Measurements from ENCODE around the gene KLHL29. TPM values are rescaled to one million over a fixed set of nuclear protein-coding genes. Genes with fewer than 3 reads are reported as not detected.

The KLHL29 gene
- total RNA-seq, 1 donor from 2014 or later, result 36.5 TPM

DNA sequence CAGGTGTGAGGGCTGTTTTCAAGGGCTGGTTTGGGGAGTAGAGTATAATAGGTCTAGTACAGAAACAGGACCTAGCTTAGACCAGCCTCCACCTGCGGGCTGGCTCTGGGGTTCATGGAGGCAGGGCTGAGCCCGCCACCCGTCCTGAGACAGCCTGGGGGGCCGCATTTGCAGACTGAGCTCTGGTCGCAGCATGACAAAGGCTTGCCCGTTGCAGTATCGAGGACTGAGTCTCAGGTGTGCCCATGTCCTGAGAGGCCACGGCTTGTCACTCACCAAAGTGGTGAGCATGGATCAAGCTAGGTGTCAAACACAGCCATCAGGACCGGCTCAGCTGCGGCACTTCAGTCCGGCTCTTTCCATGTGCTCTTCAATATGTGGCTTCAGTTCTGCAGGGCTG lies 144.7 kb downstream of the KLHL29 start:
- Mint-ChIP-seq H3K27ac (ENCODE audit: unreplicated experiment) (peak overlapping the region; percentile 92), H3K36me3 (ENCODE audit: unreplicated experiment) (no peaks in the 10 kb centered on the region), H3K4me1 (ENCODE audit: low read depth, unreplicated experiment) (peaks cover 57% of the 10 kb centered on the region), H3K27me3 (ENCODE audit: unreplicated experiment) (peaks cover 19% of the 10 kb centered on the region), H3K4me3 (ENCODE audit: unreplicated experiment) (peak overlapping the region; percentile 50), H3K9me3 (ENCODE audit: unreplicated experiment) (peaks cover 19% of the 10 kb centered on the region)
- TF ChIP-seq, protein P1, sequence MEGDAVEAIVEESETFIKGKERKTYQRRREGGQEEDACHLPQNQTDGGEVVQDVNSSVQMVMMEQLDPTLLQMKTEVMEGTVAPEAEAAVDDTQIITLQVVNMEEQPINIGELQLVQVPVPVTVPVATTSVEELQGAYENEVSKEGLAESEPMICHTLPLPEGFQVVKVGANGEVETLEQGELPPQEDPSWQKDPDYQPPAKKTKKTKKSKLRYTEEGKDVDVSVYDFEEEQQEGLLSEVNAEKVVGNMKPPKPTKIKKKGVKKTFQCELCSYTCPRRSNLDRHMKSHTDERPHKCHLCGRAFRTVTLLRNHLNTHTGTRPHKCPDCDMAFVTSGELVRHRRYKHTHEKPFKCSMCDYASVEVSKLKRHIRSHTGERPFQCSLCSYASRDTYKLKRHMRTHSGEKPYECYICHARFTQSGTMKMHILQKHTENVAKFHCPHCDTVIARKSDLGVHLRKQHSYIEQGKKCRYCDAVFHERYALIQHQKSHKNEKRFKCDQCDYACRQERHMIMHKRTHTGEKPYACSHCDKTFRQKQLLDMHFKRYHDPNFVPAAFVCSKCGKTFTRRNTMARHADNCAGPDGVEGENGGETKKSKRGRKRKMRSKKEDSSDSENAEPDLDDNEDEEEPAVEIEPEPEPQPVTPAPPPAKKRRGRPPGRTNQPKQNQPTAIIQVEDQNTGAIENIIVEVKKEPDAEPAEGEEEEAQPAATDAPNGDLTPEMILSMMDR (IDR thresholded peaks at IDR 0.05; ENCODE audit: partially characterized antibody, unreplicated experiment), result no peak
- DNase-seq, result no peak

DNA sequence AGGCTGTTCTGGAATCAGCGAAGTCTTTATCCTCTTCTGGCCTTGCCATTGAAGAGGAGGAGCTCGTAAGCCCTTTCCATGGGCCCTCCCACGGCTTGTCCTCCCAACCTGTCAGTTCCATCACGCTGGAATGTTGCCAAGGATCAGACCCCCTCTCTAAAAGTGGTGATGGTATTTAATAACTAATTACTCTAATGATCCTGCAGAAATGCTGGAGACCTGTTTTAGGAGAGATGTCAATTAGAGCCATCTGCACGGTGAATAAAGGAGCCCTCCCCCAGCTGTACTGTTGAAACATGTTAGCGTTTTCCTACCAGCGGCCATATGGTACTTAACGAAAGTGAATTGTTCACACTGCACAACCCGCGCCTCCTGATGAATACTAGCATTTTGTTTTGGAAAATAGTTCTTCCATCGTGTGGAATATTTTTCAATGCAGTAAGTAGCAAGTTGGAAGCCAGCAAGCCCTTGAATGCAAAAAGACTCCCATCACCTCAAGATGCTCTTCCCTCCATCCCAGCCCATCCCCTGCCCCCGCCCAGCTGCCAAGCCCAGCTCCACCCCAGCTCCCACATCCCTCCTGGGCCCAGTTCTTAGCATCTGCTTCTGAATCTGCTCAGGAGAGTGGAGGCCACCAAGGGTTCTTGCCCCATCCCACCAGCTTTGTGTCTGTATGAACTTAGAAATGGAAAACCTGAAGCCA lies 145.4 kb downstream of the KLHL29 start:
- TF ChIP-seq, protein P1 (IDR thresholded peaks at IDR 0.05; ENCODE audit: partially characterized antibody, unreplicated experiment), result no peak
- peaks cover 60% of the 10 kb centered on the region for H3K4me1 Mint-ChIP-seq (ENCODE audit: low read depth, unreplicated experiment)
- H3K27ac Mint-ChIP-seq (ENCODE audit: unreplicated experiment), result peak overlapping the region; percentile 92
- no peaks in the 10 kb centered on the region for H3K36me3 Mint-ChIP-seq (ENCODE audit: unreplicated experiment)
- peaks cover 19% of the 10 kb centered on the region for H3K27me3 Mint-ChIP-seq (ENCODE audit: unreplicated experiment)
- DNase-seq, result peak; percentile 65
- peaks cover 19% of the 10 kb centered on the region for H3K9me3 Mint-ChIP-seq (ENCODE audit: unreplicated experiment)
- H3K4me3 Mint-ChIP-seq (ENCODE audit: unreplicated experiment), result peak overlapping the region; percentile 50

DNA sequence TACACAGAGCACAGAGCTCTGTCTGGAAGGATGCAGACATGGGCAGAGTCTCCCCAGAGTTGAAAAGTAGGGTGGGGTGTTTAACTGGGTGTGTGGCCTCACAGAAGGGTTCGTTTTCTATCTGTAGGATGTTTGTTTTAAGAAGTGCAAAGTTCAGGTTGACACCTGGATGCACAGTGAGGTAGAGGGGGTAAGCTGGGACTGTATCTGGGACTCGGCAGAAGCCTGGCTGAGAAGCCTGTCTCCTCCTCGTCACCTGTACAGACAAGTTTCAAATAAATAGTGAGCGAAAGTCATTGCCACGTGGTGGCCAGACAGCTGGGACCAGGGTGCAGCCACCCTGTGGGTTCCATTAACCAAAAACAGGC lies 145.9 kb downstream of the KLHL29 start:
- H3K36me3 Mint-ChIP-seq (ENCODE audit: unreplicated experiment), result no peaks in the 10 kb centered on the region
- DNase-seq, result no peak
- peaks cover 19% of the 10 kb centered on the region for H3K27me3 Mint-ChIP-seq (ENCODE audit: unreplicated experiment)
- H3K9me3 Mint-ChIP-seq (ENCODE audit: unreplicated experiment), result peaks cover 17% of the 10 kb centered on the region
- TF ChIP-seq, protein P1 (IDR thresholded peaks at IDR 0.05; ENCODE audit: partially characterized antibody, unreplicated experiment), result no peak
- H3K4me3 Mint-ChIP-seq (ENCODE audit: unreplicated experiment), result peak overlapping the region; percentile 50
- H3K27ac Mint-ChIP-seq (ENCODE audit: unreplicated experiment), result peak overlapping the region; percentile 92
- H3K4me1 Mint-ChIP-seq (ENCODE audit: low read depth, unreplicated experiment), result peaks cover 61% of the 10 kb centered on the region

DNA sequence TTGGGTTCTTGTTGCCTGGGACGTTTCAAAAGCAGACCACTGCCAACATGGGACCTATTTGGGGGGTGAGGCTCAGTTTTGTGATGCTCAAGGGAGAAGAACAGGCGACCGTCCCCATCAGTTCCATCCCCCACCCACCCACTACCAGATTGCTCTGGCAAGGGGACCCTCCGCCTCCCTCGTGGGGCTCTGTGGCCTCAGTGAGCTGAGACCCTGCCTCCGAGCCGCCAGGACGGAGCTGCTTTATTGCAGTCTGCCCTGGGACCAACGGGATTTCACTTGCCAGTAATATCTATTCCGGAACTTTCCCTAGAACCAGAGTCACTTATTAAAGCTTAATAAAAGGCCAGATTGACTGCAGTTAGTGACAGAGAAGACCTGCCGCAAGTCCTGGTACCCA lies 146.3 kb downstream of the KLHL29 start:
- peaks cover 59% of the 10 kb centered on the region for H3K4me1 Mint-ChIP-seq (ENCODE audit: low read depth, unreplicated experiment)
- peak overlapping the region; percentile 48 for H3K4me3 Mint-ChIP-seq (ENCODE audit: unreplicated experiment)
- peaks cover 19% of the 10 kb centered on the region for H3K27me3 Mint-ChIP-seq (ENCODE audit: unreplicated experiment)
- no peak for DNase-seq
- H3K27ac Mint-ChIP-seq (ENCODE audit: unreplicated experiment), result peak overlapping the region; percentile 92
- H3K9me3 Mint-ChIP-seq (ENCODE audit: unreplicated experiment), result peaks cover 17% of the 10 kb centered on the region
- no peaks in the 10 kb centered on the region for H3K36me3 Mint-ChIP-seq (ENCODE audit: unreplicated experiment)
- TF ChIP-seq, protein P1 (IDR thresholded peaks at IDR 0.05; ENCODE audit: partially characterized antibody, unreplicated experiment), result no peak

DNA sequence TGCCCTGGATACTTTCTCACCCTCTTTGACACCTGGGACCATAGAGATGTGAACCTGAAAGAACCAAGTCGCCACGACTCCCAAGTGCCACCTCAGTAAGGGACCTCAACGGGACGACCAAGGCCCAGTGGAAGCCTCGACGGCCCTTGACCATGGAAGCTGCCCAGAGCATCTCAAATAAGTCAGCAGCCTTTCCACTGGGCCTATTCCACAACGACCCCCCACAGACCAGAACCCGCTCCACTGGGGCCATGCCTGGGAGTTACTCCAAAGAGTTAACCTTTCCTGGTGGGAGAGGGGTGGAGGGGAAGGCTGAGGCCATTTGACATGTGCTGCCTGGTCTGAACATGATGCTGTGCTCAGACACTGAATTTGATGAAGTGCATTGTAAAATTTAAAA lies 146.9 kb downstream of the KLHL29 start:
- no peak for DNase-seq
- Mint-ChIP-seq H3K4me3 (ENCODE audit: unreplicated experiment) (peak overlapping the region; percentile 48), H3K27ac (ENCODE audit: unreplicated experiment) (peak overlapping the region; percentile 86), H3K27me3 (ENCODE audit: unreplicated experiment) (peaks cover 19% of the 10 kb centered on the region), H3K4me1 (ENCODE audit: low read depth, unreplicated experiment) (peaks cover 63% of the 10 kb centered on the region), H3K9me3 (ENCODE audit: unreplicated experiment) (peaks cover 17% of the 10 kb centered on the region), H3K36me3 (ENCODE audit: unreplicated experiment) (no peaks in the 10 kb centered on the region)
- TF ChIP-seq, protein P1 (IDR thresholded peaks at IDR 0.05; ENCODE audit: partially characterized antibody, unreplicated experiment), result no peak
